GM10248 (cell line): ENCODE measurements around the gene LMTK2.
A peak's percentile ranks its signal among the peaks of the same experiment; 100 is the strongest.

ENCODE experiments used
- CTCF ChIA-PET: fragments of 300-600 bp; sonication (Branson Sonifier 250); formaldehyde crosslinking; extraction: SDS; loops from one replicate; lab custom pipeline; 2021; ENCODE audit warnings: antibody characterized with exemption; lab: Yijun Ruan, JAX
- POLR2A ChIA-PET: fragments of 350-650 bp; sonication (Branson Sonifier 250); formaldehyde crosslinking; extraction: SDS; loops from one replicate; lab custom pipeline; 2020; ENCODE audit warnings: antibody characterized with exemption; lab: Yijun Ruan, JAX
- DNase-seq: peaks from one replicate; pipeline ENCODE4 v3.0.0; 2012; ENCODE audit errors: extremely low spot score
- TF ChIP-seq, protein P1 (sequence below): IDR thresholded peaks from 2 replicates; pipeline ENCODE4 v1.5.1; 2012; ENCODE audit warnings: mild to moderate bottlenecking, low read depth; ENCODE audit errors: extremely low read depth, missing control alignments, control extremely low read depth

The LMTK2 gene

DNA sequence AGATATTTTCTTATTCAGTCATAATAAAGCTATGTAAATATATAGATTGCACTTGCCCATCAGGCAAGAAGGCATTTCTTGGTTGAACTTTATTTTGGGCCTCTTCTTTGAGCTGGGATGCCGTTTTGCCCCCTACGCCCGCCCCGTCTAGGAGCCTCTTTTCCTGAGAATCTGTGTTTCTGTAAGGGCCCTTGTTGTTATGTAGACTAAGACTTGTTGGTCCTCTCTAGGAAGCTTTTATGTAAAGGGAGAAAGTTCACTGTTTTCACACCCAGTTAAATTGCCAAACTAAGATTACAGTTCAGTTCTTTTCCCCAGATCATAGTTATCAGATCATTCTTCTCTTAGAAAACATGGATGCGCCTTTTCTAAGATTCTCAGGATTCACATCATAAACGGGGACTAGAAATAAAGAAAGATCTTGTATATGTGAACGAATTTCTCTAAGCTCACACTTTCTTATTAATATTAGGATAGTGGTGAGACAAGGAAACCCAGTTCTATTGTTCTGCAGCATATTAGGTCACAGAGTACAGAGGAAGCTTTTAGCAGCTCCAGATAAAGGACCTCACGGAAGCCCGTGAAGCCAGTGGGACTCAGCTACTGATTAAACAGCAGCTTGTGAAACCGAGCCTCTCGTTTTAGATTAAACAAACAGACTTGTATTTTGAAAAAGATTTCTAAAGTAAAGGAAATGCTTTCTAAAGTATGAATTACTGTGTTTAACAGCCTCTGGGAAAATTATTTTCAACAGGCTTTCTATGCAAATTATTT lies 3.8 kb downstream of the LMTK2 start:
- TF ChIP-seq, protein P1, sequence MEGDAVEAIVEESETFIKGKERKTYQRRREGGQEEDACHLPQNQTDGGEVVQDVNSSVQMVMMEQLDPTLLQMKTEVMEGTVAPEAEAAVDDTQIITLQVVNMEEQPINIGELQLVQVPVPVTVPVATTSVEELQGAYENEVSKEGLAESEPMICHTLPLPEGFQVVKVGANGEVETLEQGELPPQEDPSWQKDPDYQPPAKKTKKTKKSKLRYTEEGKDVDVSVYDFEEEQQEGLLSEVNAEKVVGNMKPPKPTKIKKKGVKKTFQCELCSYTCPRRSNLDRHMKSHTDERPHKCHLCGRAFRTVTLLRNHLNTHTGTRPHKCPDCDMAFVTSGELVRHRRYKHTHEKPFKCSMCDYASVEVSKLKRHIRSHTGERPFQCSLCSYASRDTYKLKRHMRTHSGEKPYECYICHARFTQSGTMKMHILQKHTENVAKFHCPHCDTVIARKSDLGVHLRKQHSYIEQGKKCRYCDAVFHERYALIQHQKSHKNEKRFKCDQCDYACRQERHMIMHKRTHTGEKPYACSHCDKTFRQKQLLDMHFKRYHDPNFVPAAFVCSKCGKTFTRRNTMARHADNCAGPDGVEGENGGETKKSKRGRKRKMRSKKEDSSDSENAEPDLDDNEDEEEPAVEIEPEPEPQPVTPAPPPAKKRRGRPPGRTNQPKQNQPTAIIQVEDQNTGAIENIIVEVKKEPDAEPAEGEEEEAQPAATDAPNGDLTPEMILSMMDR, result no peak
- POLR2A ChIA-PET, result interaction anchor here (0.6 to 0.7 kb wide), 3 partner anchors 10 to 24 kb away, joined by 3 read pairs; no protein-coding TSS in a partner anchor
- CTCF ChIA-PET, result interaction anchor here (0.7 to 6.1 kb wide), 11 partner anchors 8 to 88 kb away, joined by 3 to 72 read pairs (median 4); no protein-coding TSS in a partner anchor
- DNase-seq, result no peak

DNA sequence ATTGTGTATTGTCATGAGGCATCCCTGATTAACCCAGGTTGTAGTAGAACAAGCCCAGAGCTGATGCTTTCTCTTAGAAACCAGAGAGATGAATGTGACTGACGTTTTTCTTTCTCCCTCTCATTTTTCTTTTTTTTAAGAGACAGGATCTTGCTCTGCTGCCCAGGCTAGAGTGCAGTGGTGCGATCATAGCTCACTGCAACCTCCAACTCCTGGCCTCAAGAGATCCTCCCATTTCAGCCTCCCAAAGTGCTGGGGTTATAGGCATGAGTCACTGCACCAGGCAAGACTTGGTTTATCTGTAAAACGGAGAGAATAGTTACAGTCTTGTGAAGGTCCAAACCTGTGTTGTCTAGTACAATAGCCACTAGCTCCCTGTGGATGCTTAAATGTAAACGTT lies 5.4 kb downstream of the LMTK2 start:
- TF ChIP-seq, protein P1, result no peak
- CTCF ChIA-PET, result interaction anchor here (1.1 to 6.1 kb wide), 8 partner anchors 8 to 89 kb away, joined by 3 to 72 read pairs (median 4); no protein-coding TSS in a partner anchor
- no peak for DNase-seq
- POLR2A ChIA-PET, result interaction anchor here (0.6 kb wide), 1 partner anchor 12 kb away, joined by 3 read pairs; no protein-coding TSS in a partner anchor

DNA sequence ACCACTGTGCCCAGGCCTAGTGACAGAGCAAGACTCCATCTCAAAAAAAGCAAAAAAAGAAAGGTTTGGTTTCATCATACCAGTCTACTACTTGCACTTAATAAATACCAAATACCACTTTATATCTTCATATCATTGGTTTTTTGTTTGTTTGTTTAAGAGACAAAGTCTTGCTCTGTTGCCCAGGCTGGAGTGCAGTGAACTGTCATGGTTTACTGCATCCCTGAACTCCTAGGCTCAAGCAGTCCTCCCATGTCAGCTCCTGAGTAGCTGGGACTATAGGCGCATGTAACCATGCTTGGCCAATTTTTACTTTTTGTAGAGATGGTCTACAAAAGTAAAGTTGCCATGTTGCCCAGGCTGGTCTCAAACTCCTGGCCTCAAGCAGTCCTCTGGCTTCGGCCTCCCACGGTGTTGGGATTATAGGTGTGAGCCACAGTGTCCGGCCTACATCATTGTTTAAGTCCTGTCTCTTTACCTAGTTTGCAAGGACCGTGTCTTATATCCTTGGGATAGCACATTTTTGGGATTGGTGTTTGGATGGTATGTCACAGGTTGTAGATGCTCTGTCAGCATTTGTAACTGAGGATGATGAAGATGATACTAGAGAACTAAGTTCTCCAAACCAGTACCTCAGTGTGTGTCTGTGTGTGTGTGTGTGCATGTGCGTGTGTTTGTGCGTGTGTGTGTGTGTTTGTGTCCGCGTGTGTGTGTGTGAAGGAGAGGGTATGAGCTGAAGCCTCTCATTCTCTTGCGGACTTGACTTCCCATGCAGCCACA lies 9.3 kb downstream of the LMTK2 start:
- TF ChIP-seq, protein P1, result no peak
- POLR2A ChIA-PET, result no interaction called here
- CTCF ChIA-PET, result interaction anchor here (0.7 to 1.8 kb wide), 5 partner anchors 8 to 53 kb away, joined by 3 to 5 read pairs (median 3); no protein-coding TSS in a partner anchor
- no peak for DNase-seq

DNA sequence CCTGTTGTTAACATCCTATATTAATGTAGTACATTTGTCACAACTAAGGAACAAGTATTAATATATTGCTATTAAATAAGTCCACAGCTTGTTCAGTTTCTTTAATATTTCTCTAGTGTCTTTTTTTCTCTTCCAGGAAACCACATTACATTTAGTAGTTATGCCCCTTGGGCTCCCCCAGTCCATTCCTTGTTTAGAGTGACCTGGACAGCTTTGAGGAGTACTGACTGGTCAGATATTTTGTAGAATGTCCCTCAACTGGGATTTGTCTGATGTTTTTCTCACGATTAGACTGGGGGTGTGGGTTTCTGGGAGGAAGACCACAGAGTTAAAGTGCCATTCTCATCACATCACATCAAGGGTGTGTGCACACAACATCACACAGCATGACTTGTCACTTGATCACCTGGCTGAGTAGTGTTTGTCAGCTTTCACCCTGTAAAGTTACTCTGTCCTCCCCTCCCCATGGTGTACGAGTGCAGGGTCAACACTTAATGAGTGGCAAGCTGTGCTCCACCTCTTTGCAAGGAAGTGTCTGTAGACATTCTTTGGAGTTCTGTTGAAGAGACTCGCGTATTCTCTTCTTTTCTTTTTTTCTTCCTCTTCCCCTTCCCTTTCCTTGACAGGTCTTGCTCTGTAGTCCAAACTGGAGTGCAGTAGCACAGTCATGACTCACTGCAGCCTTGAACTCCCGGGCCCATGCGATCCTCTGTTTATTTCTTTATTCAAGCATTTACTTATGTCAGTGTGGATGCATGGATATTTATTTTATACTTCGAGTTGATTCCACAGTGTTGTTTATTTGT lies 10.2 kb downstream of the LMTK2 start:
- ChIA-PET CTCF (interaction anchor here (0.7 to 2.1 kb wide), 7 partner anchors 8 to 52 kb away, joined by 3 to 7 read pairs (median 3); no protein-coding TSS in a partner anchor), POLR2A (no interaction called here)
- TF ChIP-seq, protein P1, result no peak
- DNase-seq, result peak; percentile 1

DNA sequence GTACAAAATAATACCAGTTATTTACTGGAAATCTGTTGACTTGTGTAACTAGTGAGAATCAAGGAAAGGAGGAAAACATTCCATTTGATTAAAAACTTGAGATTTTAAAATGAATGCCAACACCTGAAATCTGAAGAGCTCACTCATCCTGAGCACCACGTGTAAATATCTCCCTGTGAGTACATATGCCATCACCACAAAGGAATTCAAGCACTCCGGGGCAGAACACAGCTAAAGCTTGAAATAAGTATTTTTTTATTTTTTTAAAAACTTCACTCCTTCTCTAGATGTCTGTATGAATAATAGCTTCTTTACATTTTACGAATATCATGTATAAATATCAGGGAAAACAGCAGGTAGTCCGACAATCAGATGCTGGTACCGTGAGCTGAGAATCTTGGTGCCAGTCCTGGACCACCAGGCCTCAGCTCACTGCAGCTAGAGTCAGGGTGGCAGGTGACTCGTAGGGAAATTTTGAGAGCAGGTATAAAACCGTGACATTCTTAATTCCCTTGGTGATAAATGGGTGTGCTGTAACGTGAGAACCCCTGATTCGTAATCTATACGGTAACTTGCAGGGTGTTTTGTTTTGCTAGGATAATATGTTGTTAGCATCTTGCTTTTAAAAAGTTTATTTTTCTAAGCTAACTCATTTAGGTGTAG lies 12.7 kb downstream of the LMTK2 start:
- POLR2A ChIA-PET, result no interaction called here
- TF ChIP-seq, protein P1, result no peak
- CTCF ChIA-PET, result interaction anchor here (0.9 to 3.1 kb wide), 7 partner anchors 9 to 49 kb away, joined by 3 to 12 read pairs (median 5); partner anchors contain the start of gene LMTK2
- DNase-seq, result peak; percentile 1
